Measurements from ENCODE around the gene HMGCLL1.

- no peak for TF ChIP-seq EZH2 (IDR thresholded peaks at IDR 0.05)
- no peak for TF ChIP-seq POLR2AphosphoS5 (IDR thresholded peaks at IDR 0.05; ENCODE audit: borderline replicate concordance, low read depth, low read length)
- TF ChIP-seq FOXP2 (optimal IDR thresholded peaks at IDR 0.05; ENCODE audit: control extremely low read depth, extremely low read length, insufficient read depth), result no peak
Measured at GRCh38 chr6:55410674-55411073, 168.3 kb downstream of the HMGCLL1 start.

Measured in SK-N-MC (cell line).